ENCODE results near the gene ATXN7.

- TF ChIP-seq, protein P1, sequence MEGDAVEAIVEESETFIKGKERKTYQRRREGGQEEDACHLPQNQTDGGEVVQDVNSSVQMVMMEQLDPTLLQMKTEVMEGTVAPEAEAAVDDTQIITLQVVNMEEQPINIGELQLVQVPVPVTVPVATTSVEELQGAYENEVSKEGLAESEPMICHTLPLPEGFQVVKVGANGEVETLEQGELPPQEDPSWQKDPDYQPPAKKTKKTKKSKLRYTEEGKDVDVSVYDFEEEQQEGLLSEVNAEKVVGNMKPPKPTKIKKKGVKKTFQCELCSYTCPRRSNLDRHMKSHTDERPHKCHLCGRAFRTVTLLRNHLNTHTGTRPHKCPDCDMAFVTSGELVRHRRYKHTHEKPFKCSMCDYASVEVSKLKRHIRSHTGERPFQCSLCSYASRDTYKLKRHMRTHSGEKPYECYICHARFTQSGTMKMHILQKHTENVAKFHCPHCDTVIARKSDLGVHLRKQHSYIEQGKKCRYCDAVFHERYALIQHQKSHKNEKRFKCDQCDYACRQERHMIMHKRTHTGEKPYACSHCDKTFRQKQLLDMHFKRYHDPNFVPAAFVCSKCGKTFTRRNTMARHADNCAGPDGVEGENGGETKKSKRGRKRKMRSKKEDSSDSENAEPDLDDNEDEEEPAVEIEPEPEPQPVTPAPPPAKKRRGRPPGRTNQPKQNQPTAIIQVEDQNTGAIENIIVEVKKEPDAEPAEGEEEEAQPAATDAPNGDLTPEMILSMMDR (IDR thresholded peaks at IDR 0.05; ENCODE audit: low read depth, low read length, missing input control) = no peak
- TF ChIP-seq YY1 (IDR thresholded peaks at IDR 0.05) (no peak), HNF4A (conservative IDR thresholded peaks at IDR 0.05) (no peak), TAF1 (conservative IDR thresholded peaks at IDR 0.05) (no peak), JUND (IDR thresholded peaks at IDR 0.05) (no peak), FOXA1 (IDR thresholded peaks at IDR 0.05) (no peak), RXRA (IDR thresholded peaks at IDR 0.05) (no peak), NR2F2 (IDR thresholded peaks at IDR 0.05) (no peak), ATF3 (IDR thresholded peaks at IDR 0.05) (no peak), ZBTB33 (IDR thresholded peaks at IDR 0.05) (no peak), SP1 (IDR thresholded peaks at IDR 0.05) (no peak), RAD21 (IDR thresholded peaks at IDR 0.05) (no peak)
- TF ChIP-seq, protein P2, sequence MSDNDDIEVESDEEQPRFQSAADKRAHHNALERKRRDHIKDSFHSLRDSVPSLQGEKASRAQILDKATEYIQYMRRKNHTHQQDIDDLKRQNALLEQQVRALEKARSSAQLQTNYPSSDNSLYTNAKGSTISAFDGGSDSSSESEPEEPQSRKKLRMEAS (IDR thresholded peaks at IDR 0.05) = no peak
- TF ChIP-seq, protein P3, sequence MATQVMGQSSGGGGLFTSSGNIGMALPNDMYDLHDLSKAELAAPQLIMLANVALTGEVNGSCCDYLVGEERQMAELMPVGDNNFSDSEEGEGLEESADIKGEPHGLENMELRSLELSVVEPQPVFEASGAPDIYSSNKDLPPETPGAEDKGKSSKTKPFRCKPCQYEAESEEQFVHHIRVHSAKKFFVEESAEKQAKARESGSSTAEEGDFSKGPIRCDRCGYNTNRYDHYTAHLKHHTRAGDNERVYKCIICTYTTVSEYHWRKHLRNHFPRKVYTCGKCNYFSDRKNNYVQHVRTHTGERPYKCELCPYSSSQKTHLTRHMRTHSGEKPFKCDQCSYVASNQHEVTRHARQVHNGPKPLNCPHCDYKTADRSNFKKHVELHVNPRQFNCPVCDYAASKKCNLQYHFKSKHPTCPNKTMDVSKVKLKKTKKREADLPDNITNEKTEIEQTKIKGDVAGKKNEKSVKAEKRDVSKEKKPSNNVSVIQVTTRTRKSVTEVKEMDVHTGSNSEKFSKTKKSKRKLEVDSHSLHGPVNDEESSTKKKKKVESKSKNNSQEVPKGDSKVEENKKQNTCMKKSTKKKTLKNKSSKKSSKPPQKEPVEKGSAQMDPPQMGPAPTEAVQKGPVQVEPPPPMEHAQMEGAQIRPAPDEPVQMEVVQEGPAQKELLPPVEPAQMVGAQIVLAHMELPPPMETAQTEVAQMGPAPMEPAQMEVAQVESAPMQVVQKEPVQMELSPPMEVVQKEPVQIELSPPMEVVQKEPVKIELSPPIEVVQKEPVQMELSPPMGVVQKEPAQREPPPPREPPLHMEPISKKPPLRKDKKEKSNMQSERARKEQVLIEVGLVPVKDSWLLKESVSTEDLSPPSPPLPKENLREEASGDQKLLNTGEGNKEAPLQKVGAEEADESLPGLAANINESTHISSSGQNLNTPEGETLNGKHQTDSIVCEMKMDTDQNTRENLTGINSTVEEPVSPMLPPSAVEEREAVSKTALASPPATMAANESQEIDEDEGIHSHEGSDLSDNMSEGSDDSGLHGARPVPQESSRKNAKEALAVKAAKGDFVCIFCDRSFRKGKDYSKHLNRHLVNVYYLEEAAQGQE (IDR thresholded peaks at IDR 0.05) = no peak
These were observed 125.3 kb downstream of the ATXN7 start for GRCh38 chr3:63988943-63989342.

Data from liver (tissue), 3 donors.